Airway epithelial cell (primary cell): ENCODE data around the gene CALCR. TPM values are rescaled to one million over a fixed set of nuclear protein-coding genes. Genes with fewer than 3 reads are reported as not detected.

Source experiments
- total RNA-seq: library from RNA; depleted of rRNA; stranded (reverse); fragments of >200 nt; gene quantifications from 2 replicates; pipeline ENCODE4 v1.2.3, GENCODE V29; 2015

The CALCR gene
- not detected in 2 replicates for total RNA-seq

DNA sequence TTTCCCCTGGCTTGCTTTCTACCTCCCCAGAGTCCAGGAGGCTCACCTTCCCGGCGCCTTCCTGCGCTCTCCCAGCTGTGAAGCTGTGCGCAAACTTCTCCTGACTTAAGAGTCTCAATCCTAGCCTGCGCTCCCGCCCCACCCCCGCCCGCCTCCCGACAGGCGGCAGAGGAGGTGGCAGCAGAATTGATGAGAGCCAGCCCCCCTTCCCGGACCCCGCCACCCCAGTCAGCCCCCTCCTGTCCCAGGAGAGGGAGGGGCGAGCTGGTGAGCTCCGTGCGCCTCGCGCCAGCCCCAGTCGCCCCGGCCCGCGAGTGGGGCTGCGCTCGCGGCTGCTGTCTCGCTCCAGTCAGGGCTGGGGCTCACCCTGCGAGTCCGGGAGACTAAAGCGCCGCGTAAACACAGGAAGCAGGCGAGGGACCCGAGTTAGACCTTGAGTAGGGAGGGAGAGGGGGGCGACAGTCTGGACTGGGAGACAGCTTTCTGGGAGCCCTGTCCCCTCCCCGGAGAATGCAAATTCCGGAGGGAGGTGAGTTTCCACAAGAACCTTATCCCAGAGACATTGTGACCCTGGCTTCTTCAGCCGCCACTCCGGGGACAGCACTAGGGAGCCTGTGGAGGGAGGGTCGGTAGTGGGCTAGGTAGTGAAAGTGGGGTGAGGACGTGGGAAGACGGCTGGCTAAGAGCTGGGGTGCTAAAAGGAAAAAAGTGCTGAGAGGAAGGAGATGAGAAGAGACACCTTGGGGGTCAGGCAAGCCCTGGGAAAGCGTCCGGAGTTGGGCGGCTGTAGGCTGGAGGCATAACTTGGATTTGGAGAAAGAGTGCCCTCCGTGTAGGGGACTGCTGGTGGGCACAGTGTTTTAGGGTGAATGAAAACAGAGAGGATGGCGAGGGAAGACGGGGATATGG is at the start of gene CALCR:
Gene CALCR (minus strand): TSS at position 79 of the 909 bp plus-strand sequence. CDS start 87,743 bp downstream, outside the sequence.

